Measurements from ENCODE around the gene RNU1-1.
"Not testable (repeated sequence)": the region's sequence is repeated elsewhere in the genome, so short reads cannot be mapped to it uniquely, and the experiment has no call there.

GRCh38 chr1:16559688-16560087, 45.6 kb upstream of the RNU1-1 start:
- TF ChIP-seq CTCF, POLR2AphosphoS5, EP300, POLR2A (IDR thresholded peaks at IDR 0.05): not testable (repeated sequence)
